Measurements from ENCODE around the gene GPSM1.

The GPSM1 gene

DNA sequence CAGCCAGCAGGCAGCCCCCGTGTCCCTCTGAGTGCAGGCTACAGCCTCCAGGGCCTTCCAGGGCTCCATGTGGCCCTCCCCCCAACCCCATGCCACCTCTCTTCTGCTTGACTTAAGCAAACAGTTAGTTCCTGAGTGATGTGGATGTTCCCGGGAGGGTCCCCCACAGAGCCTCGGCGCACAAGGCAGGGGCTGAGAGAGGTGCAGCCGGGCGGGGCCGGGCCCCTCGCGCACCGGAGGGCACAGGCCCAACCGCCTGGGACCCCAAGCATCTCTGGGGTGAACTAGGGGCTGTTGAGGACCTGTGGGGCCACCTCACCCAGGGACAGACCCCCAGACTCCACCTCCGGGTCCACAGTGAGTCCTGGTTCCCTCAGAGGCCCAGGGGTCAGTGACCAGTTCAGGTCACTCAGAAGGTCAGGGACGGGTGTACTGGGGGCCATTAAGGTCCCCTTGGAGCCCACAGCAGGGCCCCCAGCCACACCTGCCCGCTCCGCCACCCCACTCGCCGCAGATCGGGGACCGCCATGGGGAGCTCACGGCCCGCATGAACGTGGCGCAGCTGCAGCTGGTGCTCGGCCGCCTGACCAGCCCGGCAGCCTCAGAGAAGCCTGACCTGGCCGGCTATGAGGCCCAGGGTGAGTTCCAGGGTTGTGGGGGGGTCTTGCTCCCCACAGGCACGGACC is 13.2 kb downstream of the GPSM1 start:
- no peak for DNase-seq (ENCODE audit: extremely low read depth, insufficient read length)
- Histone ChIP-seq H3K36me3 (ENCODE audit: control insufficient read depth, insufficient read depth, low read length) (no peaks in the 10 kb centered on the region), H3K27me3 (replicated peaks; ENCODE audit: control insufficient read depth, insufficient read depth, low read length) (no peaks in the 10 kb centered on the region; the same call in 1 of the 2 replicates)

DNA sequence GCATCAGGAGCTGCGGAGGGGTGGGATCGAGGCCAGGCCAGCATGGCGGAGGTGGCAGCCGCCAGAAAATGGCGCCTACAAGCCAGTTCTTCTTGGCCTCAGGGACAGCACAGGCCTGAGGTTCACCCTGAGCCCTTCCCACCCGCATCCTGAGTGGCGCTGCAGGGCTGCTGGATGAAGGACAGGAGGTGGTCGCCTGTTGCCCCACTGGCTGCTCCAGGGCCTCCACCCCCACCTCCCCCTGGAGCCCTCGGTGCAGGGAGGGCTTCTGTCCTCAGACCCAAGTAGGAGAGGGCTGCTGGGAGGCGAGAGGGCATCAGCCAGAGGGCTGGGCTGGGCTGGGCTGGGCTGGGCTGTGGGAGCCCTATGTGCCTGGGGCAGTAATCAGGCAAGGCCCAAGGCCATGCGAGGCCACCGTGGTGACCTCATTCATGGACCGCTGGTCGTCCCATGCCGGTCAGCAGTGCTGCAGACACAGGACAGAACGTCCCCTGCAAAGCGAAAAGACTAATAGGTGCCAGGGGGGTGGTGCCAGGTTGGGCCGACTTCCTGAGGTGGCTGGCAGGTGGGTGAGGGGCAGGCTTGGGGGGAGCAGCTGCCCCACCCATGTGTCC is 13.8 kb downstream of the GPSM1 start:
- no peaks in the 10 kb centered on the region for H3K36me3 ChIP-seq (ENCODE audit: control insufficient read depth, insufficient read depth, low read length)
- no peaks in the 10 kb centered on the region; the same call in 1 of the 2 replicates for H3K27me3 ChIP-seq (replicated peaks; ENCODE audit: control insufficient read depth, insufficient read depth, low read length)
- H3K4me3 ChIP-seq (replicated peaks; ENCODE audit: low read depth, low read length): no peak overlapping the region

More for the DNA sequence above, 13.2 kb downstream of the GPSM1 start:
- TF ChIP-seq, protein P1, sequence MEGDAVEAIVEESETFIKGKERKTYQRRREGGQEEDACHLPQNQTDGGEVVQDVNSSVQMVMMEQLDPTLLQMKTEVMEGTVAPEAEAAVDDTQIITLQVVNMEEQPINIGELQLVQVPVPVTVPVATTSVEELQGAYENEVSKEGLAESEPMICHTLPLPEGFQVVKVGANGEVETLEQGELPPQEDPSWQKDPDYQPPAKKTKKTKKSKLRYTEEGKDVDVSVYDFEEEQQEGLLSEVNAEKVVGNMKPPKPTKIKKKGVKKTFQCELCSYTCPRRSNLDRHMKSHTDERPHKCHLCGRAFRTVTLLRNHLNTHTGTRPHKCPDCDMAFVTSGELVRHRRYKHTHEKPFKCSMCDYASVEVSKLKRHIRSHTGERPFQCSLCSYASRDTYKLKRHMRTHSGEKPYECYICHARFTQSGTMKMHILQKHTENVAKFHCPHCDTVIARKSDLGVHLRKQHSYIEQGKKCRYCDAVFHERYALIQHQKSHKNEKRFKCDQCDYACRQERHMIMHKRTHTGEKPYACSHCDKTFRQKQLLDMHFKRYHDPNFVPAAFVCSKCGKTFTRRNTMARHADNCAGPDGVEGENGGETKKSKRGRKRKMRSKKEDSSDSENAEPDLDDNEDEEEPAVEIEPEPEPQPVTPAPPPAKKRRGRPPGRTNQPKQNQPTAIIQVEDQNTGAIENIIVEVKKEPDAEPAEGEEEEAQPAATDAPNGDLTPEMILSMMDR (IDR thresholded peaks at IDR 0.05; ENCODE audit: insufficient read depth, low read length, poor library complexity, severe bottlenecking): no peak
- no peak overlapping the region for H3K4me3 ChIP-seq (replicated peaks; ENCODE audit: low read depth, low read length)

DNA sequence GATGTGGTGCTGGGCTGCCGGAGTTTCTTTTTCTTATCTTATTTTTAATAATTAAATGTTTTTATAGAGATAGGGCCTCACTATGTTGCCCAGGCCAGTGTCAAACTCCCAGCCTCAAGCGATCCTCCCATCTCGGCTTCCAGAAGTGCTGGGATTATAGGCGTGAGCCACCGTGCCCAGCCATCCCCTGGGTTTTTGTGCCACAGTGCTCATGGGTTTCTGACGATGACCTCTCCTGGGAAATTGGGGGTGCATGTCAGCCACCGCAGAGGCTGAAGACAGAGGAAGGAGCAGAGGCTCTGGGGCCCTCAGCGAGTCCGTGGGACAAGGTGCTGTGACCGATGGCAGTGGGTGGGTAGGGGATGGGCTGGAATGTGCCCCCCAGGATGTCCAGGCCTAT is 14.4 kb downstream of the GPSM1 start:
- TF ChIP-seq, protein P1 (IDR thresholded peaks at IDR 0.05; ENCODE audit: insufficient read depth, low read length, poor library complexity, severe bottlenecking): no peak
- no peaks in the 10 kb centered on the region for H3K27me3 ChIP-seq (replicated peaks; ENCODE audit: control insufficient read depth, insufficient read depth, low read length)

More for the DNA sequence above, 13.8 kb downstream of the GPSM1 start:
- TF ChIP-seq, protein P1 (IDR thresholded peaks at IDR 0.05; ENCODE audit: insufficient read depth, low read length, poor library complexity, severe bottlenecking): no peak
- no peak for DNase-seq (ENCODE audit: extremely low read depth, insufficient read length)

DNA sequence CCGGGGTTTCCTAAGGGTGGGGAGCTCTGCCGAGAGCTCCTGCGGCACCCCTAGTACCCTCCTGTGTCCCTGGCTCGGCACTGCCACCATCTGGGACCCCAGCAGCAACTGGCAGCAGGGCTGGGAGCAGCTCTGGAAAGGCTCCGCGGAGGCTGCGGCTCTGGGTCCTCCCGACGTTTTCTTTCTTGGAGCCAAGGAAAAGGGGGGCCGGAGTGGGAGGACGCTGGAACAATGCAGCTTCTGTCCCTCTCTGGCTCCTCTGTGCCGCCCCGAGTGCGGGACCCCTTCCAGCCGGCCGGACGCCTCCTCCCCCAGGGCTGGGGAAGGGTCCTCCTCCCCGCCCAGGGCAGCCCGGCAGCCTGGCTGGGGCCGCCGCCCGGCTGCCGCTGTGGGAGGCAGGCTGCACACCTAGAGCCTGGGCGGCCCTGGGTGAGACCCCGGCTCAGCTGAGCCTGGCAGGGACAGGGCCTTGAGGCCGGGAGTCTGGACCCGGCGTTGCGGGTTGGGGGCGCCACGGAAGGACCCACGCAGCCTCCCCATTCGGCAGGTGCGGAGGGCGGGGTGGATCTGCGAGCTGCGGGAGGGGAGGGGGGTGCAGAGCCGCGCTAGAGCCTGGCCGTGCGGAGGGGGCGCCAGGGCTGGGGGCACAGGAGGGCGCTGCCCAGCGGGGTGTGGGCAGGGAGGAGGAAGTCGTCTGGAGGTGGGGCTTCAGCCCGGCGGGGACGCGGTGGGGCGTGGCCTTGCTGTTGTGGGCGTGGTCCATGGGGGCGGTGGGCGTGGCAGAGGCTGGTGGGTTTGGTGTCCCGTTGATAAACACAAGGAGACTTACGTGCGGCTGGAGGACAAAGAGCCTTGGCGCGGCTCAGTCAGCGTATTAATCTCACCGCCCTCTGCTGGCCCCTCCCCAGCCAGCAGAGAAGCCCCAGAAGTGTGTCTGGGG is 15.1 kb downstream of the GPSM1 start:
- no peak overlapping the region for H3K4me3 ChIP-seq (replicated peaks; ENCODE audit: low read depth, low read length)
- peak; percentile 81 for DNase-seq (ENCODE audit: extremely low read depth, insufficient read length)

More for the DNA sequence above, 14.4 kb downstream of the GPSM1 start:
- Histone ChIP-seq H3K36me3 (ENCODE audit: control insufficient read depth, insufficient read depth, low read length) (no peaks in the 10 kb centered on the region), H3K4me3 (replicated peaks; ENCODE audit: low read depth, low read length) (no peak overlapping the region)
- no peak for DNase-seq (ENCODE audit: extremely low read depth, insufficient read length)

More for the DNA sequence above, 15.1 kb downstream of the GPSM1 start:
- Histone ChIP-seq H3K27me3 (replicated peaks; ENCODE audit: control insufficient read depth, insufficient read depth, low read length) (no peaks in the 10 kb centered on the region), H3K36me3 (ENCODE audit: control insufficient read depth, insufficient read depth, low read length) (no peaks in the 10 kb centered on the region)
- TF ChIP-seq, protein P1 (IDR thresholded peaks at IDR 0.05; ENCODE audit: insufficient read depth, low read length, poor library complexity, severe bottlenecking): no peak

Measured in GM06990 (cell line).